Measurements from ENCODE around the gene RHOBTB1. TPM values are rescaled to one million over a fixed set of nuclear protein-coding genes. Genes with fewer than 3 reads are reported as not detected.

The RHOBTB1 gene
- total RNA-seq, 1 experiment from 2014 or later: 2.5 TPM

- Histone ChIP-seq H2AK5ac (ENCODE audit: insufficient read length, low read length) (no peak overlapping the region), H4K91ac (ENCODE audit: insufficient read length, low read depth, low read length) (no peak overlapping the region), H3K9me3 (ENCODE audit: control insufficient read depth, low read depth, low read length) (no peaks in the 10 kb centered on the region), H3K4me2 (ENCODE audit: insufficient read depth, insufficient read length, low read length) (no peak overlapping the region), H3K14ac (ENCODE audit: insufficient read depth, low read length) (no peak overlapping the region), H2BK120ac (ENCODE audit: low read depth, low read length, poor library complexity, severe bottlenecking) (no peak overlapping the region), H3K56ac (ENCODE audit: insufficient read length, low read depth, low read length) (no peak overlapping the region), H3K23me2 (ENCODE audit: insufficient read length, low read depth, low read length, poor library complexity, severe bottlenecking) (no peaks in the 10 kb centered on the region), H2AFZ (ENCODE audit: low read length) (no peak overlapping the region), H2BK12ac (ENCODE audit: insufficient read length, low read depth, low read length) (no peak overlapping the region), H2BK5ac (ENCODE audit: insufficient read length, low read length) (no peak overlapping the region), H3K4me1 (ENCODE audit: insufficient read depth, low read length) (no peaks in the 10 kb centered on the region), H4K5ac (ENCODE audit: insufficient read length, low read depth, low read length) (no peak overlapping the region), H4K20me1 (ENCODE audit: control insufficient read depth, insufficient read depth, insufficient read length) (no peaks in the 10 kb centered on the region), H2BK20ac (ENCODE audit: low read depth, low read length, poor library complexity, severe bottlenecking) (no peak overlapping the region), H3T11ph (ENCODE audit: low read length) (no peak overlapping the region), H3K18ac (ENCODE audit: insufficient read length, low read depth, low read length) (no peak overlapping the region), H2BK15ac (ENCODE audit: low read depth, low read length) (no peak overlapping the region), H3K27me3 (ENCODE audit: insufficient read depth, low read length) (no peaks in the 10 kb centered on the region), H3K9ac (ENCODE audit: extremely low read depth, insufficient read length, low read length) (no peak overlapping the region), H3K4ac (ENCODE audit: low read depth, low read length) (no peak overlapping the region), H3K79me1 (ENCODE audit: insufficient read depth, low read depth, low read length, poor library complexity, severe bottlenecking) (no peaks in the 10 kb centered on the region), H3K27ac (ENCODE audit: insufficient read length, low read depth, low read length) (no peak overlapping the region), H3K79me2 (ENCODE audit: insufficient read depth, low read length) (no peaks in the 10 kb centered on the region), H3K23ac (ENCODE audit: insufficient read length, low read depth, low read length) (no peak overlapping the region), H4K8ac (replicated peaks; ENCODE audit: insufficient read length, low read depth, low read length) (no peak overlapping the region)
- DNase-seq: no peak
- peaks cover 0 to 7% (median 1%) of the 10 kb centered on the region in 3 experiments; a peak in 2 of 7 replicates for H3K36me3 Mint-ChIP-seq (ENCODE audit: insufficient read depth in 1 of 3, low read depth in 3 of 3)
- TF ChIP-seq CTCF (conservative IDR thresholded peaks at IDR 0.05): no peak
- H3K9me3 Mint-ChIP-seq: peaks cover 0 to 1% of the 10 kb centered on the region in 2 experiments; a peak in 2 of 5 replicates
- H3K27ac Mint-ChIP-seq: no peak overlapping the region
- WGBS (ENCODE audit: extremely low coverage, insufficient read length, low lambda C conversion rate): no CpG with 5 or more reads among the region's 4 CpGs
- H3K4me1 Mint-ChIP-seq: no peaks in the 10 kb centered on the region
- H3K27me3 Mint-ChIP-seq (ENCODE audit: low read depth): no peaks in the 10 kb centered on the region
- no peak overlapping the region for H3K4me3 Mint-ChIP-seq
Measured at GRCh38 chr10:60932756-60933155, 11.2 kb downstream of the RHOBTB1 start.

Data from H9 (cell line).